Measurements from ENCODE around the gene GLRX. TPM values are rescaled to one million over a fixed set of nuclear protein-coding genes. Genes with fewer than 3 reads are reported as not detected.
"Not testable (repeated sequence)": the region's sequence is repeated elsewhere in the genome, so short reads cannot be mapped to it uniquely, and the experiment has no call there.

Gene GLRX
- polyA plus RNA-seq, 3 donors from 2014 or later, result 261 to 295 (median 263) TPM

- H3K27ac Mint-ChIP-seq, result peak overlapping the region; percentile 88 to 98 (median 94)
- H3K9me3 Mint-ChIP-seq, result no peaks in the 10 kb centered on the region
- peaks cover 14 to 32% (median 27%) of the 10 kb centered on the region in 3 donors for H3K36me3 Mint-ChIP-seq
- H3K27me3 Mint-ChIP-seq (ENCODE audit: low read depth in 3 of 3), result peaks cover 3 to 6% (median 5%) of the 10 kb centered on the region in 3 donors
- peaks cover 82 to 89% of the 10 kb centered on the region in 2 donors for H3K4me1 Mint-ChIP-seq
- DNase-seq, result peak in 2 of 3 donors; percentile 35 to 41
- peak overlapping the region; percentile 98 to 100 (median 98) for H3K4me3 Mint-ChIP-seq
Observed at GRCh38 chr5:95818181-95819147, 4.1 kb downstream of the GLRX start.

- H3K27me3 Mint-ChIP-seq (ENCODE audit: low read depth in 3 of 3), result peaks cover 2 to 5% (median 3%) of the 10 kb centered on the region in 3 donors
- H3K4me1 Mint-ChIP-seq, result peaks cover 80 to 89% of the 10 kb centered on the region in 2 donors
- DNase-seq, result peak; percentile 61 to 71 (median 69)
- H3K9me3 Mint-ChIP-seq, result no peaks in the 10 kb centered on the region
- H3K4me3 Mint-ChIP-seq, result peak overlapping the region; percentile 98 to 100 (median 98)
- peak overlapping the region; percentile 88 to 98 (median 94) for H3K27ac Mint-ChIP-seq
- H3K36me3 Mint-ChIP-seq, result peaks cover 21 to 39% (median 34%) of the 10 kb centered on the region in 3 donors
Observed at GRCh38 chr5:95817430-95817829, 5.1 kb downstream of the GLRX start.

- peak overlapping the region; percentile 88 to 98 (median 94) for H3K27ac Mint-ChIP-seq
- peaks cover 26 to 46% (median 38%) of the 10 kb centered on the region in 3 donors for H3K36me3 Mint-ChIP-seq
- peaks cover 2 to 5% (median 3%) of the 10 kb centered on the region in 3 donors for H3K27me3 Mint-ChIP-seq (ENCODE audit: low read depth in 3 of 3)
Observed at GRCh38 chr5:95816776-95817175, 5.8 kb downstream of the GLRX start.

GRCh38 chr5:95816341-95816740 is 6.2 kb downstream of the GLRX start:
- H3K4me1 Mint-ChIP-seq, result peaks cover 89 to 90% of the 10 kb centered on the region in 2 donors
- no peak for DNase-seq
- peak overlapping the region; percentile 88 to 98 (median 94) for H3K27ac Mint-ChIP-seq
- H3K4me3 Mint-ChIP-seq, result peak overlapping the region; percentile 98 to 100 (median 98)
- peaks cover 28 to 49% (median 41%) of the 10 kb centered on the region in 3 donors for H3K36me3 Mint-ChIP-seq
- peaks cover 3 to 4% (median 3%) of the 10 kb centered on the region in 3 donors for H3K27me3 Mint-ChIP-seq (ENCODE audit: low read depth in 3 of 3)
- no peaks in the 10 kb centered on the region for H3K9me3 Mint-ChIP-seq

More at GRCh38 chr5:95816776-95817175, 5.8 kb downstream of the GLRX start:
- peaks cover 87 to 90% of the 10 kb centered on the region in 2 donors for H3K4me1 Mint-ChIP-seq
- no peak for DNase-seq
- H3K9me3 Mint-ChIP-seq, result no peaks in the 10 kb centered on the region
- peak overlapping the region; percentile 98 to 100 (median 98) for H3K4me3 Mint-ChIP-seq

GRCh38 chr5:95815155-95815729 is 7.3 kb downstream of the GLRX start:
- Mint-ChIP-seq H3K4me3 (peak overlapping the region in 2 of 5 donors; percentile 10 to 34), H3K9me3 (no peaks in the 10 kb centered on the region), H3K36me3 (peaks cover 28 to 49% (median 41%) of the 10 kb centered on the region in 3 donors), H3K27me3 (ENCODE audit: low read depth in 3 of 3) (peaks cover 2 to 5% (median 4%) of the 10 kb centered on the region in 3 donors), H3K27ac (peak overlapping the region; percentile 86 to 98 (median 93)), H3K4me1 (peaks cover 92 to 94% of the 10 kb centered on the region in 2 donors)
- no peak for DNase-seq

GRCh38 chr5:95813035-95813434 is 9.5 kb downstream of the GLRX start:
- Mint-ChIP-seq H3K4me1 (peaks cover 94 to 100% of the 10 kb centered on the region in 2 donors), H3K36me3 (peaks cover 28 to 52% (median 41%) of the 10 kb centered on the region in 3 donors), H3K27ac (peak overlapping the region; percentile 22 to 92 (median 76))
- not testable (repeated sequence) for DNase-seq; H3K9me3 Mint-ChIP-seq; H3K27me3 Mint-ChIP-seq (ENCODE audit: low read depth in 3 of 3); H3K4me3 Mint-ChIP-seq

- Mint-ChIP-seq H3K4me1 (peaks cover 92 to 94% of the 10 kb centered on the region in 2 donors), H3K4me3 (peak overlapping the region in 3 of 5 donors; percentile 7 to 33 (median 24)), H3K36me3 (peaks cover 28 to 52% (median 41%) of the 10 kb centered on the region in 3 donors), H3K27ac (peak overlapping the region; percentile 61 to 92 (median 86)), H3K27me3 (ENCODE audit: low read depth in 3 of 3) (peaks cover 0 to 2% (median 2%) of the 10 kb centered on the region in 3 donors), H3K9me3 (no peaks in the 10 kb centered on the region)
- DNase-seq, result no peak
Observed at GRCh38 chr5:95812074-95812471, 10.5 kb downstream of the GLRX start.

GRCh38 chr5:95811461-95812073 is 11.0 kb downstream of the GLRX start:
- H3K4me3 Mint-ChIP-seq, result peak overlapping the region in 4 of 5 donors; percentile 7 to 46 (median 28)
- H3K27me3 Mint-ChIP-seq (ENCODE audit: low read depth in 3 of 3); DNase-seq; H3K9me3 Mint-ChIP-seq: not testable (repeated sequence)
- H3K4me1 Mint-ChIP-seq, result peaks cover 87 to 89% of the 10 kb centered on the region in 2 donors
- H3K36me3 Mint-ChIP-seq, result peaks cover 26 to 47% (median 39%) of the 10 kb centered on the region in 3 donors
- H3K27ac Mint-ChIP-seq, result peak overlapping the region; percentile 61 to 97 (median 88)

GRCh38 chr5:95811126-95811423 is 11.5 kb downstream of the GLRX start:
- Mint-ChIP-seq H3K27ac (peak overlapping the region; percentile 85 to 97 (median 92)), H3K4me3 (peak overlapping the region in 2 of 5 donors; percentile 48 to 73), H3K4me1 (peaks cover 82 to 84% of the 10 kb centered on the region in 2 donors), H3K36me3 (peaks cover 21 to 44% (median 34%) of the 10 kb centered on the region in 3 donors)
- H3K9me3 Mint-ChIP-seq; DNase-seq; H3K27me3 Mint-ChIP-seq (ENCODE audit: low read depth in 3 of 3): not testable (repeated sequence)

- Mint-ChIP-seq H3K36me3 (peaks cover 16 to 39% (median 29%) of the 10 kb centered on the region in 3 donors), H3K4me3 (peak overlapping the region; percentile 48 to 77 (median 73)), H3K27ac (peak overlapping the region; percentile 85 to 97 (median 92)), H3K9me3 (no peaks in the 10 kb centered on the region), H3K4me1 (peaks cover 76 to 78% of the 10 kb centered on the region in 2 donors), H3K27me3 (ENCODE audit: low read depth in 3 of 3) (peaks cover 0 to 2% (median 2%) of the 10 kb centered on the region in 3 donors)
- DNase-seq, result peak in 1 of 3 donors; percentile 28
Observed at GRCh38 chr5:95810305-95811125, 12.0 kb downstream of the GLRX start.

- peaks cover 24 to 40% (median 24%) of the 10 kb centered on the region in 3 donors for H3K36me3 Mint-ChIP-seq
- no peaks in the 10 kb centered on the region for H3K9me3 Mint-ChIP-seq
- H3K4me3 Mint-ChIP-seq, result peak overlapping the region; percentile 48 to 77 (median 73)
- peaks cover 66 to 76% of the 10 kb centered on the region in 2 donors for H3K4me1 Mint-ChIP-seq
- peaks cover 0 to 2% (median 2%) of the 10 kb centered on the region in 3 donors for H3K27me3 Mint-ChIP-seq (ENCODE audit: low read depth in 3 of 3)
- peak overlapping the region; percentile 65 to 97 (median 90) for H3K27ac Mint-ChIP-seq
- DNase-seq, result no peak
Observed at GRCh38 chr5:95809414-95809960, 13.0 kb downstream of the GLRX start.

GRCh38 chr5:95808686-95809413 is 13.7 kb downstream of the GLRX start:
- DNase-seq, result peak; percentile 80 to 82 (median 81)
- Mint-ChIP-seq H3K4me1 (peaks cover 61 to 76% of the 10 kb centered on the region in 2 donors), H3K9me3 (no peaks in the 10 kb centered on the region), H3K4me3 (peak overlapping the region; percentile 48 to 77 (median 73)), H3K27ac (peak overlapping the region; percentile 65 to 97 (median 90)), H3K36me3 (peaks cover 17 to 38% (median 28%) of the 10 kb centered on the region in 3 donors), H3K27me3 (ENCODE audit: low read depth in 3 of 3) (peaks cover 2% of the 10 kb centered on the region in 3 donors)

All from immature natural killer cell (primary cell).